Measurements from ENCODE around the gene LYPD8.

LYPD8 gene

GRCh38 chr1:248699099-248699498 lies 56.5 kb downstream of the LYPD8 start:
- DNase-seq (ENCODE audit: low spot score), result no peak

GRCh38 chr1:248697907-248698306 lies 57.7 kb downstream of the LYPD8 start:
- no peak for DNase-seq (ENCODE audit: low spot score)

GRCh38 chr1:248696774-248697173 lies 58.8 kb downstream of the LYPD8 start:
- DNase-seq (ENCODE audit: low spot score), result no peak

GRCh38 chr1:248696261-248696660 lies 59.3 kb downstream of the LYPD8 start:
- peak; percentile 5 for DNase-seq (ENCODE audit: low spot score)

GRCh38 chr1:248695451-248696132 lies 60.0 kb downstream of the LYPD8 start:
- DNase-seq (ENCODE audit: low spot score), result no peak

- DNase-seq (ENCODE audit: low spot score), result no peak
These were observed 63.9 kb downstream of the LYPD8 start for GRCh38 chr1:248691567-248692155.
